ENCODE data around the gene CACNA1C.

- TF ChIP-seq, protein P1, sequence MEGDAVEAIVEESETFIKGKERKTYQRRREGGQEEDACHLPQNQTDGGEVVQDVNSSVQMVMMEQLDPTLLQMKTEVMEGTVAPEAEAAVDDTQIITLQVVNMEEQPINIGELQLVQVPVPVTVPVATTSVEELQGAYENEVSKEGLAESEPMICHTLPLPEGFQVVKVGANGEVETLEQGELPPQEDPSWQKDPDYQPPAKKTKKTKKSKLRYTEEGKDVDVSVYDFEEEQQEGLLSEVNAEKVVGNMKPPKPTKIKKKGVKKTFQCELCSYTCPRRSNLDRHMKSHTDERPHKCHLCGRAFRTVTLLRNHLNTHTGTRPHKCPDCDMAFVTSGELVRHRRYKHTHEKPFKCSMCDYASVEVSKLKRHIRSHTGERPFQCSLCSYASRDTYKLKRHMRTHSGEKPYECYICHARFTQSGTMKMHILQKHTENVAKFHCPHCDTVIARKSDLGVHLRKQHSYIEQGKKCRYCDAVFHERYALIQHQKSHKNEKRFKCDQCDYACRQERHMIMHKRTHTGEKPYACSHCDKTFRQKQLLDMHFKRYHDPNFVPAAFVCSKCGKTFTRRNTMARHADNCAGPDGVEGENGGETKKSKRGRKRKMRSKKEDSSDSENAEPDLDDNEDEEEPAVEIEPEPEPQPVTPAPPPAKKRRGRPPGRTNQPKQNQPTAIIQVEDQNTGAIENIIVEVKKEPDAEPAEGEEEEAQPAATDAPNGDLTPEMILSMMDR (IDR thresholded peaks at IDR 0.05), result no peak
- TF ChIP-seq POLR2A (IDR thresholded peaks at IDR 0.05; ENCODE audit: low read depth) (no peak), POLR2AphosphoS5 (IDR thresholded peaks at IDR 0.05) (no peak), EP300 (IDR thresholded peaks at IDR 0.05) (no peak)
These were observed 451.8 kb downstream of the CACNA1C start for GRCh38 chr12:2504577-2504976.
